ENCODE measurements around the gene NPHP4.

NPHP4 gene

GRCh38 chr1:5967351-5968160 is 24.7 kb downstream of the NPHP4 start:
- no peak for DNase-seq

- DNase-seq = no peak
Measured at GRCh38 chr1:5966543-5967205, 25.6 kb downstream of the NPHP4 start.

GRCh38 chr1:5965586-5966131 is 26.6 kb downstream of the NPHP4 start:
- DNase-seq = no peak

- no peak for DNase-seq
Measured at GRCh38 chr1:5962265-5963105, 29.7 kb downstream of the NPHP4 start.

GRCh38 chr1:5961601-5962000 is 30.6 kb downstream of the NPHP4 start:
- no peak for DNase-seq

GRCh38 chr1:5960336-5960735 is 31.9 kb downstream of the NPHP4 start:
- DNase-seq = no peak

GRCh38 chr1:5959667-5960230 is 32.5 kb downstream of the NPHP4 start:
- DNase-seq = no peak

GRCh38 chr1:5959087-5959486 is 33.1 kb downstream of the NPHP4 start:
- no peak for DNase-seq

GRCh38 chr1:5956022-5956830 is 36.0 kb downstream of the NPHP4 start:
- DNase-seq = no peak

- DNase-seq = no peak
Measured at GRCh38 chr1:5955479-5955977, 36.7 kb downstream of the NPHP4 start.

GRCh38 chr1:5954964-5955363 is 37.3 kb downstream of the NPHP4 start:
- DNase-seq = no peak

GRCh38 chr1:5953386-5953785 is 38.8 kb downstream of the NPHP4 start:
- DNase-seq = no peak

GRCh38 chr1:5951846-5952410 is 40.3 kb downstream of the NPHP4 start:
- DNase-seq = no peak

- no peak for DNase-seq
Measured at GRCh38 chr1:5950994-5951785, 41.0 kb downstream of the NPHP4 start.

- no peak for DNase-seq
Measured at GRCh38 chr1:5950201-5950895, 41.9 kb downstream of the NPHP4 start.

GRCh38 chr1:5949761-5950100 is 42.5 kb downstream of the NPHP4 start:
- no peak for DNase-seq

- DNase-seq = peak; percentile 42
Measured at GRCh38 chr1:5949085-5949760, 43.0 kb downstream of the NPHP4 start.

GRCh38 chr1:5948681-5949005 is 43.6 kb downstream of the NPHP4 start:
- no peak for DNase-seq

- DNase-seq = no peak
Measured at GRCh38 chr1:5947978-5948680, 44.1 kb downstream of the NPHP4 start.

Data from NCI-H69 (cell line).